ENCODE results near the gene CHORDC1. TPM values are rescaled to one million over a fixed set of nuclear protein-coding genes. Genes with fewer than 3 reads are reported as not detected.

Gene CHORDC1
- total and polyA plus RNA-seq, 2 of the 8 experiments (the other 6 are each of a cell fraction or from before 2014, with no cell fraction given) = 28.9 to 97.1 TPM

GRCh38 chr11:90176069-90176468 is 46.8 kb downstream of the CHORDC1 start:
- Histone ChIP-seq H2BK20ac (ENCODE audit: low read length) (no peak overlapping the region), H4K5ac (ENCODE audit: insufficient read length, low read depth, low read length) (no peak overlapping the region), H3K23me2 (ENCODE audit: low read depth, low read length) (no peaks in the 10 kb centered on the region), H4K91ac (replicated peaks; ENCODE audit: insufficient read length, low read length) (no peak overlapping the region), H3K79me2 (ENCODE audit: control insufficient read depth in 1 of 2, insufficient read depth in 2 of 2, low read length in 2 of 2) (no peaks in the 10 kb centered on the region), H2BK120ac (replicated peaks; ENCODE audit: low read depth, low read length) (no peak overlapping the region), H2BK12ac (ENCODE audit: low read depth, low read length) (no peak overlapping the region), H2AFZ (ENCODE audit: low read length) (no peak overlapping the region), H3K4me3 (ENCODE audit: extremely low read depth in 1 of 4, insufficient read depth in 2 of 4, low read depth in 3 of 4, low read length in 4 of 4) (no peak overlapping the region), H3K27me3 (replicated peaks in 1 of 4; ENCODE audit: control insufficient read depth in 3 of 4, extremely low read depth in 1 of 4, insufficient read depth in 3 of 4, low read length in 3 of 4) (no peaks in the 10 kb centered on the region; a peak in 1 of 7 replicates), H4K20me1 (replicated peaks in 1 of 2; ENCODE audit: control insufficient read depth in 1 of 2, insufficient read depth in 2 of 2, low read length in 2 of 2) (no peaks in the 10 kb centered on the region), H3K9me3 (ENCODE audit: insufficient read depth in 2 of 2, low read depth in 1 of 2, low read length in 1 of 2) (no peaks in the 10 kb centered on the region), H2AK5ac (ENCODE audit: low read depth, low read length) (no peak overlapping the region), H3K79me1 (ENCODE audit: low read depth, low read length) (no peaks in the 10 kb centered on the region), H4K8ac (ENCODE audit: extremely low read depth, insufficient read depth, low read length) (no peak overlapping the region), H3K14ac (ENCODE audit: insufficient read length) (no peak overlapping the region), H2BK5ac (ENCODE audit: low read depth, low read length) (no peak overlapping the region), H3K36me3 (ENCODE audit: control insufficient read depth in 2 of 4, insufficient read depth in 4 of 4, low read length in 3 of 4) (peaks cover 0 to 6% (median 0%) of the 10 kb centered on the region in 4 experiments; a peak in 1 of 8 replicates), H3K56ac (replicated peaks; ENCODE audit: insufficient read length, low read depth, low read length) (no peak overlapping the region), H3K27ac (ENCODE audit: low read depth, low read length) (no peak overlapping the region), H3K18ac (ENCODE audit: extremely low read depth, low read length) (no peak overlapping the region), H3K4me1 (replicated peaks in 1 of 4; ENCODE audit: control insufficient read depth in 3 of 4, insufficient read depth in 4 of 4, low read length in 3 of 4) (no peaks in the 10 kb centered on the region), H3K9ac (replicated peaks in 1 of 4; ENCODE audit: extremely low read depth in 1 of 4, low read depth in 3 of 4, low read length in 3 of 4) (no peak overlapping the region), H3K4ac (replicated peaks; ENCODE audit: insufficient read length, low read depth, low read length) (no peak overlapping the region), H3K23ac (ENCODE audit: insufficient read length) (no peak overlapping the region), H3K4me2 (ENCODE audit: insufficient read depth in 1 of 2, low read depth in 2 of 2, low read length in 2 of 2) (no peak overlapping the region), H2BK15ac (ENCODE audit: low read length) (no peak overlapping the region)
- POLR2A ChIA-PET (ENCODE audit: partially characterized antibody) = no interaction called here
- WGBS, 2 experiments (ENCODE audit: extremely low coverage in 1 of 2, insufficient coverage in 1 of 2, insufficient read length in 1 of 2, insufficient replicate concordance in 2 of 2, low coverage in 1 of 2, low lambda C conversion rate in 2 of 2, missing lambda C conversion rate in 1 of 2) = 90% methylated on average over 1 of the region's 1 CpG; no CpG with 5 or more reads in 1 of the 2 experiments
- FAIRE-seq (no peak), DNase-seq (ENCODE audit: low read depth in 1 of 2, low spot score in 2 of 2) (no peak)
- CTCF ChIA-PET (ENCODE audit: partially characterized antibody) = no interaction called here
- TF ChIP-seq ATF3 (IDR thresholded peaks at IDR 0.05; ENCODE audit: insufficient read depth, low read depth, low read length) = no peak
- TF ChIP-seq CBX5 (IDR thresholded peaks at IDR 0.05; ENCODE audit: low read depth, low read length) = no peak
- TF ChIP-seq RBBP5 (IDR thresholded peaks at IDR 0.05; ENCODE audit: borderline replicate concordance, low read depth, low read length) = no peak
- no peak for TF ChIP-seq TCF12 (IDR thresholded peaks at IDR 0.05; ENCODE audit: low read depth, low read length)
- no peak for TF ChIP-seq JUN (IDR thresholded peaks at IDR 0.05; ENCODE audit: low read depth, low read length)
- TF ChIP-seq BRCA1 (IDR thresholded peaks at IDR 0.05; ENCODE audit: low read depth, low read length) = no peak
- TF ChIP-seq POLR2AphosphoS5 (IDR thresholded peaks at IDR 0.05; ENCODE audit: low read depth, low read length) = no peak
- TF ChIP-seq RFX5 (IDR thresholded peaks at IDR 0.05; ENCODE audit: borderline replicate concordance, low read depth, low read length) = no peak
- no peak for TF ChIP-seq SRF (IDR thresholded peaks at IDR 0.05; ENCODE audit: low read depth, low read length)
- no peak for TF ChIP-seq CBX8 (IDR thresholded peaks at IDR 0.05; ENCODE audit: borderline replicate concordance, low read depth, low read length)
- TF ChIP-seq POU5F1 (IDR thresholded peaks at IDR 0.05; ENCODE audit: low read depth, low read length) = no peak
- no peak for TF ChIP-seq CREB1 (IDR thresholded peaks at IDR 0.05)
- no peak for TF ChIP-seq CHD2 (IDR thresholded peaks at IDR 0.05; ENCODE audit: low read length)
- no peak for TF ChIP-seq SAP30 (IDR thresholded peaks at IDR 0.05; ENCODE audit: insufficient read depth, insufficient replicate concordance, low read length)
- no peak for TF ChIP-seq SP2 (IDR thresholded peaks at IDR 0.05; ENCODE audit: low read length)
- no peak for TF ChIP-seq CHD1 (IDR thresholded peaks at IDR 0.05; ENCODE audit: low read depth, low read length)
